LNCAP (cell line): Measurements from ENCODE around the gene AICDA.

Experiments used
- TF ChIP-seq, protein P1 (sequence below): fragments of 450-650 bp; IDR thresholded peaks from 2 replicates; pipeline ENCODE4 v1.5.1; 2017; ENCODE audit warnings: mild to moderate bottlenecking

The AICDA gene

DNA sequence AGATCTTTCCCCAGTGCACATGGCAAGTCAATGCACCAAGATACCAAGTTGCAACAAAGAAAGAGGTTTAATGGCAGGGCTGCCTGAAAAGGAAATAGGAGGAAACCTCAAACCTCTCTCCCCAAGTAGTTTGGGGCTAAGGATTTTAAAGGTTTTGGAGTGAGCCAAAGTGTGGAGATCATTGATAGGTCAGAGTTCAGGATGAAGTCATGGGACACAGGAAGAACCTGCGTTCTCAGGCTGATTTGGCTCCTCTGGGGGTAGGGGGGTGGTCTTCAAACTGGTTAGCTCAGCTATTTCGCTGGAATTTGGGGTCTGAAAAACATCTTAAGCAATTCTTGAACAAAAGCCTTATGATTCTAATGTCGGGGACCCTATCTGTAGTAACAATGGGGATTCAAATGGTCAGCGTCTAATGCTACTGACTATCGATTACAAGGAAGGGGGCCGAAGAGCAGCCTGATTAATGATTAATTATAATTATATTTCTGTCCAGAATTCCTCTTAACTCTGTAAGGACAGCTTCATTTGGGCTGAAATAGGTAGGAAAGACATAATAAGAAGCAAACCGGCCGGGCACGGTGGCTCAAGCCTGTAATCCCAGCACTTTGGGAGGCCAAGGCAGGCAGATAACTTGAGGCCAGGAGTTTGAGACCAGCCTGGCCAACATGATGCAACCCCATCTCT is 31.4 kb downstream of the AICDA start:
- TF ChIP-seq, protein P1, sequence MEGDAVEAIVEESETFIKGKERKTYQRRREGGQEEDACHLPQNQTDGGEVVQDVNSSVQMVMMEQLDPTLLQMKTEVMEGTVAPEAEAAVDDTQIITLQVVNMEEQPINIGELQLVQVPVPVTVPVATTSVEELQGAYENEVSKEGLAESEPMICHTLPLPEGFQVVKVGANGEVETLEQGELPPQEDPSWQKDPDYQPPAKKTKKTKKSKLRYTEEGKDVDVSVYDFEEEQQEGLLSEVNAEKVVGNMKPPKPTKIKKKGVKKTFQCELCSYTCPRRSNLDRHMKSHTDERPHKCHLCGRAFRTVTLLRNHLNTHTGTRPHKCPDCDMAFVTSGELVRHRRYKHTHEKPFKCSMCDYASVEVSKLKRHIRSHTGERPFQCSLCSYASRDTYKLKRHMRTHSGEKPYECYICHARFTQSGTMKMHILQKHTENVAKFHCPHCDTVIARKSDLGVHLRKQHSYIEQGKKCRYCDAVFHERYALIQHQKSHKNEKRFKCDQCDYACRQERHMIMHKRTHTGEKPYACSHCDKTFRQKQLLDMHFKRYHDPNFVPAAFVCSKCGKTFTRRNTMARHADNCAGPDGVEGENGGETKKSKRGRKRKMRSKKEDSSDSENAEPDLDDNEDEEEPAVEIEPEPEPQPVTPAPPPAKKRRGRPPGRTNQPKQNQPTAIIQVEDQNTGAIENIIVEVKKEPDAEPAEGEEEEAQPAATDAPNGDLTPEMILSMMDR: no peak

DNA sequence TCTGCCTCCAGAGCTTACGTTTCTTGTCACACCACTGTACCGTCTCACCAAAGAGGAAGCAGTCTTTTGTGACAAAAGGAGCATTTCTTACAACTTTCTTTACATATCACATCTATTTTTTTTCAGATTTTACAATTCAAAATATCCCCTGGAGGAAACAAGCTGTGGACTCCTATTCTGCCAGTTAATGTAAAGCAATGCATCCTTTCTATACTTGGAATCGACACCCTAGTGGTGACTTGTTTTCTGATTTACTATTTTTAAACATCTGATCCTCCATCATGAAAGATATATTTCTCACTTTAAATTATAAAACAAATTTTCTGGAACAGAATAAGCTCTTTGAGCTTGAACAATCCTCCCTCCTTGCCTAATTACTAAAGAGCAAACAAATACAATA is 34.8 kb downstream of the AICDA start:
- TF ChIP-seq, protein P1: no peak

DNA sequence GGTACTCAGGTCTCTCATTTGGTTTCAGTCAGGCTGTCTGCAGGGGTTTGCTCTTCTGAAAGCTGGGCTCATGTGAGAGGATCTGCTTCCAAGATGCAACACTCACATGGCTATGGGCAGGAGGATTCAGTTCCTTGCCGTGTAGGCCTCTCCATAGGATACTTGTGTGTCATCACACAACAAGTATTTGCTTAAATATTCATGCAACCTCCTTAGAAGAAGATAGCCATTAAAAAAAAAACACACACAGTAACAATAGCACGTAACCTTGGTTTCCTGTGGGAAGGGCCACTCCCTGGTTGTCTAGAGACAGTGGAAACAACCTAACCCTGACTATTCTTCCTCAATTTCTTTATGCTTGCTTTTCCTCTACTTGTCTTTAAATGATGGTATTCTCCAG is 40.2 kb downstream of the AICDA start:
- TF ChIP-seq, protein P1: no peak

DNA sequence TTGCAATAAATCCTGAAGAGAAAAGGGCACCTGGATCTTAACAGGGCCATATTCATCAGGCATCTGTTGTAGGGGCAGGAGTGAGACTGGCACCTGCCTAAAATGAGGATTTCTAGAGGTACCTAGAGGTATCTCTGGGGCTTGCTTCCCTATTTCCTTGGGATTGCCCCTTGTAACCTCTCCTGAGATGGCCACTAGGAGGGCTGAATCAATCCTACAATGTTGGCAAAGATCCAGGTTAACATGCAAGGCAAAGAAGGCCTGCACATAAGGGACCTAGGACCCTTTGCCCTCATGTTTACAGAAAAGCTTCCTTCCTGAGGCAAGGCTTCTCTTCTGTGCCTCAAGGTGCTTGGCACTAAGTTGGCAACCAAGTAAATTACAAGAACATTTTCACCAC is 46.1 kb downstream of the AICDA start:
- TF ChIP-seq, protein P1: no peak

DNA sequence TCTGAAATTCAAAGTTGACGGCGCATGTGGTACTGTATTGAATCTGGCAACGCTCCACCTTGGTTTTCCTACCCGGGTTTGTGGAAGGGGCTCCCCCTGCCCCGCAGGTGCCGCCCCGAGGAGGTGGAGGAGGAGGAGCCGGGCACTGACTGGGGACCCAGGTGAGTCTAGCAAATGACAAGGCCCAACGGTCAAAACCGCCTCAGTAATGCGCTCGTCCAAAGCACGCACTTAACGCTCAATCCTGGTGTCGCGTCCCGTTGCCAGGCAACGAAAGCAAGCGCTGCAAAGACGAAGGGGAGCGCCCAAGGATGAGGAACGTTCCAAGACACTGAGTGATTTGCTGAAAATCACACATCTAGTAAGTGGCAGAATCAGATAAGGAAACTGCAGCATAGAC is 48.0 kb downstream of the AICDA start:
- TF ChIP-seq, protein P1: no peak

DNA sequence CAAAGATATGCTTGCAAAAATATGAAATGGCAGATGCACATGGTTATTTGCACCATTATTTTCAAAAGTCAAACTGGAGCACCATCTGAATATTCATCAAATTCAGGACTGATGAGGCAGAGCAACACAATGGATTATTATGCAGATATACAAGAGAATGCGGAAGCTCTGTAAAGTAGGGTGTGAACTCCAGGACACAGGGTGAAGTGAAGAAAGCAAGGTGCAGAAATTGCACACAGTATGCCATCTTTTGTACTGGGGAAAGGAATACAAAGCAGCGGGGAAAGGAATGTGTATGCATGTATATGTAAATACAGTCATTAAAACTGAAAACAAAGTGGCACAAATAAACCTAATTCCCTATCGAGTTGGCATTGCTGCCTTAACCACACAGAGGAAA is 49.3 kb downstream of the AICDA start:
- TF ChIP-seq, protein P1: no peak

DNA sequence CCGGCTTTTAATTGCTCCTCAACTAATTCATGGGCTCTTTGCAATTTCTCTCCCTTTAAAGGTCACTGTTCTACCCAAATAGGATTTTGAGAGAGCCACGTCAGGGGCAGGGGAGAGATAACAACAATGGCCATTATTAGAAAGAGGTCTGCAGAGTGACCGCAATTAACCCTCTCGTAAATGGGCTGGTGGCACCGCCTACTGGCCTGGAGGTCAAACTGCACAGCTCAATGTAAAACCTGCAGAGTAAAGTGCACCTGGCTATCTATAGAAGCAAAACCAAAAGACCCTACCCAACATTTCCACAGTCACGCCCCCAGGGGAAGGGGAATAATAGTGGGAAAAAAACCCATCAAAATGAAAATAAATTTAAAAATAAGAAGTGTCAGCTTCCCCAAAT is 50.3 kb downstream of the AICDA start:
- TF ChIP-seq, protein P1: peak; percentile 46

DNA sequence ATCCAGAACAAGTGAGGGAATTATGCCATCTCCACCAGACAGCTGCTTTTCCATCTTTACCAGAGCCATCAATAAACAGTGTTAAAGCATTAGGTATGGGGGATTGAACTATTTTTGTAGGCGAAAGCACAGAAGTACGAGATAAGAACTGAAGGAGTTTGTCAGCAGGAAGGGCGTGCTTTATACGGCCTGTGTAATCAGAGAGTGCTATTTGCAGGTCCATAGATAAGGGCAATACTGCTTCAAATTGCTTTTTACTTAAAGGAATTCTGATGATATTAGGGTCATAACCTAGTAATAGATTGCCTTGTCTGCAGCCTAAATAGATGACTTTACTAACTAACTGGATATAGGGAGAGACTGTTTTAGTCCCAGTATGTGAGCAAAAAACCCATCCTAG is 51.6 kb downstream of the AICDA start:
- TF ChIP-seq, protein P1: no peak
